ENCODE results near the gene MYO1E. TPM values are rescaled to one million over a fixed set of nuclear protein-coding genes. Genes with fewer than 3 reads are reported as not detected.

MYO1E gene
- total and polyA plus RNA-seq, 7 donors = 20.6 to 92.2 (median 32.1) TPM

GRCh38 chr15:59154243-59154642 lies 218.4 kb downstream of the MYO1E start:
- no peak for TF ChIP-seq POLR2A (IDR thresholded peaks at IDR 0.05)
- no peak for TF ChIP-seq EP300 (IDR thresholded peaks at IDR 0.05)
- TF ChIP-seq POLR2AphosphoS5 (IDR thresholded peaks at IDR 0.05) = no peak
- no peak for TF ChIP-seq CTCF (IDR thresholded peaks at IDR 0.05)
- no peak for DNase-seq
- 95 to 96% methylated on average over 8 of the region's 8 CpGs for WGBS, 2 donors
- H3K27ac ChIP-seq = no peak overlapping the region
- no peaks in the 10 kb centered on the region for H3K27me3 ChIP-seq
- H3K36me3 ChIP-seq = peaks cover 7 to 87% (median 39%) of the 10 kb centered on the region in 4 donors
- intact Hi-C loops (cut with DNase I) = no loop called here
- H3K4me1 ChIP-seq = peaks cover 0 to 11% (median 5%) of the 10 kb centered on the region in 4 donors
- H3K4me3 ChIP-seq = no peak overlapping the region
- no peaks in the 10 kb centered on the region for H3K9me3 ChIP-seq

GRCh38 chr15:59153466-59153865 lies 219.2 kb downstream of the MYO1E start:
- H3K27ac ChIP-seq = no peak overlapping the region
- TF ChIP-seq EP300 (IDR thresholded peaks at IDR 0.05) = no peak
- no peak for TF ChIP-seq POLR2A (IDR thresholded peaks at IDR 0.05)
- TF ChIP-seq CTCF (IDR thresholded peaks at IDR 0.05) = no peak
- TF ChIP-seq POLR2AphosphoS5 (IDR thresholded peaks at IDR 0.05) = no peak
- DNase-seq = no peak
- no peaks in the 10 kb centered on the region for H3K27me3 ChIP-seq
- peaks cover 7 to 82% (median 31%) of the 10 kb centered on the region in 4 donors for H3K36me3 ChIP-seq
- intact Hi-C loops (cut with DNase I) = no loop called here
- H3K4me1 ChIP-seq = peaks cover 0 to 13% (median 7%) of the 10 kb centered on the region in 4 donors
- no peaks in the 10 kb centered on the region for H3K9me3 ChIP-seq
- 95 to 97% methylated on average over 8 of the region's 8 CpGs for WGBS, 2 donors
- no peak overlapping the region for H3K4me3 ChIP-seq

- intact Hi-C loops (cut with DNase I) = no loop called here
- H3K27ac ChIP-seq = no peak overlapping the region
- WGBS, 2 donors = 92 to 93% methylated on average over 6 of the region's 6 CpGs
- peaks cover 7 to 78% (median 27%) of the 10 kb centered on the region in 4 donors for H3K36me3 ChIP-seq
- TF ChIP-seq POLR2A (IDR thresholded peaks at IDR 0.05) (no peak), POLR2AphosphoS5 (IDR thresholded peaks at IDR 0.05) (no peak), CTCF (IDR thresholded peaks at IDR 0.05) (no peak)
- peaks cover 0 to 19% (median 12%) of the 10 kb centered on the region in 4 donors for H3K4me1 ChIP-seq
- no peaks in the 10 kb centered on the region for H3K9me3 ChIP-seq
- no peak overlapping the region for H3K4me3 ChIP-seq
- DNase-seq = no peak
- H3K27me3 ChIP-seq = no peaks in the 10 kb centered on the region
Observed at GRCh38 chr15:59152694-59153450, 219.8 kb downstream of the MYO1E start.

GRCh38 chr15:59150185-59150584 lies 222.5 kb downstream of the MYO1E start:
- Histone ChIP-seq H3K4me3 (no peak overlapping the region), H3K9me3 (no peaks in the 10 kb centered on the region), H3K27ac (no peak overlapping the region), H3K4me1 (peaks cover 0 to 23% (median 14%) of the 10 kb centered on the region in 4 donors), H3K27me3 (no peaks in the 10 kb centered on the region), H3K36me3 (peaks cover 7 to 56% (median 22%) of the 10 kb centered on the region in 4 donors)
- no peak for TF ChIP-seq EP300 (IDR thresholded peaks at IDR 0.05)
- no peak for TF ChIP-seq CTCF (IDR thresholded peaks at IDR 0.05)
- no peak for TF ChIP-seq POLR2A (IDR thresholded peaks at IDR 0.05)
- TF ChIP-seq POLR2AphosphoS5 (IDR thresholded peaks at IDR 0.05) = no peak
- intact Hi-C loops (cut with DNase I) = no loop called here
- DNase-seq = no peak
- WGBS, 2 donors = 37 to 76% methylated on average over 2 of the region's 2 CpGs

Measured in sigmoid colon (tissue), 7 donors.